Right cardiac atrium (tissue), 5 donors: ENCODE data around the gene SLC1A5. TPM values are rescaled to one million over a fixed set of nuclear protein-coding genes. Genes with fewer than 3 reads are reported as not detected.

Experiments
- ATAC-seq, 2 donors: fragments of 200-7000 bp; cut with Tn5 transposase; one replicate each; pipeline versions ENCODE4 v1.8.0 to v1.9.1; 2020; ENCODE audit warnings: moderate library complexity in 2 of 2, mild to moderate bottlenecking in 1 of 2
- DNase-seq, 3 donors: peaks; one replicate each; pipeline ENCODE4 v3.0.0-alpha.2; 2020
- H3K27ac ChIP-seq: one replicate; pipeline ENCODE4 v1.5.1; 2013; ENCODE audit warnings: mild to moderate bottlenecking, low read length, control low read depth, moderate library complexity
- H3K27me3 ChIP-seq: one replicate; pipeline ENCODE4 v1.6.1; 2013; ENCODE audit not compliant: control insufficient read depth, insufficient read depth
- H3K4me1 ChIP-seq: one replicate; pipeline ENCODE4 v1.6.1; 2013; ENCODE audit warnings: low read length; ENCODE audit not compliant: control insufficient read depth, insufficient read depth
- H3K4me3 ChIP-seq: one replicate; pipeline ENCODE4 v1.5.1; 2013; ENCODE audit warnings: low read length, control low read depth
- H3K9me3 ChIP-seq: one replicate; pipeline ENCODE4 v1.6.1; 2013; ENCODE audit warnings: low read length; ENCODE audit not compliant: control insufficient read depth
- WGBS: extraction: QIAGEN DNeasy Blood & Tissue Kit; methylation state at CpG from one replicate; pipeline ENCODE4 v1.1.7; 2013; 5-methylcytosine and 5-hydroxymethylcytosine counted together
- intact Hi-C, 4 donors: fragments of 100-400 bp; cut with DNase I; formaldehyde crosslinking; loops; one replicate each; pipeline versions ENCODE4 v1.11.0 to v1.14.0; 2022 to 2023
- polyA plus RNA-seq: library from polyadenylated mRNA; stranded (reverse); fragments of 200-250 nt; gene quantifications from one replicate; pipeline ENCODE4 v1.2.3, GENCODE V29; 2013
- total RNA-seq, 4 donors: library from RNA; stranded (reverse); fragmentation: NEBNext Ultra II Directional; extraction: Animal tissue kit (Norgen Biotek cat#: 25700); gene quantifications; one replicate each; pipeline ENCODE4 v1.2.1, GENCODE V29; 2021
- donor health status: healthy with polysubstance abuse.
- donor health status: DM: no; HTN: yes; CAD: no.
- donor health status: DM: no; HTN: no; CAD: no.
- donor health status: DM: no; HTN: yes; CAD: no; lungs with severe emphysema.
- donor health status: DM: yes; HTN: yes; CAD: no.

Gene SLC1A5
- total and polyA plus RNA-seq, 5 donors = 15.9 to 45.6 (median 21.9) TPM

- ATAC-seq = peak; percentile 27 to 50
- WGBS = 72% methylated on average over 39 of the region's 39 CpGs
- intact Hi-C loops = loop anchor here in 3 of 4 donors (10.0 kb wide), 2 partner anchors 230 to 240 kb away; no protein-coding TSS in a partner anchor
- Histone ChIP-seq H3K27me3 (no peaks in the 10 kb centered on the region), H3K9me3 (no peaks in the 10 kb centered on the region), H3K4me1 (no peaks in the 10 kb centered on the region), H3K27ac (no peak overlapping the region), H3K4me3 (no peak overlapping the region)
- peak; percentile 51 to 72 (median 71) for DNase-seq
These were observed 33.1 kb downstream of the SLC1A5 start for GRCh38 chr19:46755077-46755852.

GRCh38 chr19:46753420-46754155 lies 34.8 kb downstream of the SLC1A5 start:
- ATAC-seq = no peak
- intact Hi-C loops = loop anchor here in 3 of 4 donors (10.0 kb wide), 2 partner anchors 231 to 241 kb away; no protein-coding TSS in a partner anchor
- WGBS = 31% methylated on average over 4 of the region's 4 CpGs
- DNase-seq = peak in 2 of 3 donors; percentile 68 to 78
- H3K9me3 ChIP-seq = no peaks in the 10 kb centered on the region
- no peak overlapping the region for H3K4me3 ChIP-seq
- H3K27me3 ChIP-seq = no peaks in the 10 kb centered on the region
- no peaks in the 10 kb centered on the region for H3K4me1 ChIP-seq
- H3K27ac ChIP-seq = no peak overlapping the region

GRCh38 chr19:46748325-46749109 lies 39.9 kb downstream of the SLC1A5 start:
- DNase-seq = peak in 2 of 3 donors; percentile 70 to 89
- H3K4me3 ChIP-seq = no peak overlapping the region
- H3K4me1 ChIP-seq = peaks cover 3% of the 10 kb centered on the region
- 87% methylated on average over 21 of the region's 21 CpGs for WGBS
- no peak for ATAC-seq
- intact Hi-C loops = no loop called here
- no peak overlapping the region for H3K27ac ChIP-seq
- no peaks in the 10 kb centered on the region for H3K9me3 ChIP-seq
- H3K27me3 ChIP-seq = no peaks in the 10 kb centered on the region

GRCh38 chr19:46746281-46747057 lies 41.9 kb downstream of the SLC1A5 start, which contains the start of gene STRN4:
Gene STRN4, minus strand, starts transcription at chr19:46746450. Its CDS starts 20 bp downstream, at chr19:46746430.
- ATAC-seq = peak; percentile 72 to 79
- Histone ChIP-seq H3K27ac (peak within 1 kb of the TSS; percentile 77), H3K27me3 (no peaks in the 10 kb centered on the region), H3K4me3 (peak within 1 kb of the TSS; percentile 97), H3K4me1 (peaks cover 3% of the 10 kb centered on the region), H3K9me3 (no peaks in the 10 kb centered on the region)
- WGBS = 1% methylated on average over 61 of the region's 74 CpGs
- intact Hi-C loops = no loop called here
- peak; percentile 55 to 87 (median 85) for DNase-seq

- H3K27ac ChIP-seq = peak within 1 kb of the TSS; percentile 77
- WGBS = under 1% methylated on average over 68 of the region's 68 CpGs
- H3K9me3 ChIP-seq = no peaks in the 10 kb centered on the region
- DNase-seq (peak in 2 of 3 donors; percentile 72), ATAC-seq (peak; percentile 54 to 62)
- intact Hi-C loops = no loop called here
- peaks cover 3% of the 10 kb centered on the region for H3K4me1 ChIP-seq
- no peaks in the 10 kb centered on the region for H3K27me3 ChIP-seq
- peak within 1 kb of the TSS; percentile 97 for H3K4me3 ChIP-seq
These were observed 42.7 kb downstream of the SLC1A5 start, which contains the start of gene FKRP for GRCh38 chr19:46745521-46746280. Gene FKRP, plus strand, starts transcription at chr19:46746057. Its CDS starts 9,394 bp downstream, at chr19:46755451.

- H3K27me3 ChIP-seq = no peaks in the 10 kb centered on the region
- WGBS = 20% methylated on average over 8 of the region's 8 CpGs
- DNase-seq = no peak
- no peak overlapping the region for H3K27ac ChIP-seq
- peak overlapping the region; percentile 97 for H3K4me3 ChIP-seq
- intact Hi-C loops = no loop called here
- H3K4me1 ChIP-seq = peaks cover 7% of the 10 kb centered on the region
- no peaks in the 10 kb centered on the region for H3K9me3 ChIP-seq
- peak in 1 of 2 donors; percentile 9 for ATAC-seq
These were observed 43.4 kb downstream of the SLC1A5 start for GRCh38 chr19:46745030-46745429.

- DNase-seq = no peak
- peaks cover 11% of the 10 kb centered on the region for H3K4me1 ChIP-seq
- no peak overlapping the region for H3K4me3 ChIP-seq
- no peak for ATAC-seq
- no peak overlapping the region for H3K27ac ChIP-seq
- H3K9me3 ChIP-seq = no peaks in the 10 kb centered on the region
- 85% methylated on average over 12 of the region's 12 CpGs for WGBS
- intact Hi-C loops = no loop called here
- no peaks in the 10 kb centered on the region for H3K27me3 ChIP-seq
These were observed 44.2 kb downstream of the SLC1A5 start for GRCh38 chr19:46744005-46744691.

GRCh38 chr19:46742926-46743480 lies 45.4 kb downstream of the SLC1A5 start:
- H3K9me3 ChIP-seq = no peaks in the 10 kb centered on the region
- DNase-seq (no peak), ATAC-seq (no peak)
- peaks cover 16% of the 10 kb centered on the region for H3K4me1 ChIP-seq
- WGBS = 60% methylated on average over 4 of the region's 4 CpGs
- H3K27ac ChIP-seq = no peak overlapping the region
- H3K4me3 ChIP-seq = no peak overlapping the region
- H3K27me3 ChIP-seq = no peaks in the 10 kb centered on the region
- intact Hi-C loops = no loop called here

- peaks cover 23% of the 10 kb centered on the region for H3K4me1 ChIP-seq
- no peaks in the 10 kb centered on the region for H3K27me3 ChIP-seq
- no peaks in the 10 kb centered on the region for H3K9me3 ChIP-seq
- ATAC-seq (no peak), DNase-seq (peak in 1 of 3 donors; percentile 56)
- H3K4me3 ChIP-seq = no peak overlapping the region
- WGBS = 82% methylated on average over 17 of the region's 17 CpGs
- intact Hi-C loops = no loop called here
- no peak overlapping the region for H3K27ac ChIP-seq
These were observed 46.9 kb downstream of the SLC1A5 start for GRCh38 chr19:46741447-46741846.
